ENCODE data around the gene LILRA5. TPM values are rescaled to one million over a fixed set of nuclear protein-coding genes. Genes with fewer than 3 reads are reported as not detected.

The LILRA5 gene
- total and polyA plus RNA-seq, 2 of the 8 experiments (the other 6 are each of a cell fraction or from before 2014, with no cell fraction given), result not detected

- TF ChIP-seq CHD7 (IDR thresholded peaks at IDR 0.05; ENCODE audit: insufficient replicate concordance, low read length), result no peak
- TF ChIP-seq USF2 (IDR thresholded peaks at IDR 0.05; ENCODE audit: low read length), result no peak
- no peak for TF ChIP-seq YY1 (IDR thresholded peaks at IDR 0.05; ENCODE audit: low read depth, low read length)
- TF ChIP-seq NRF1 (IDR thresholded peaks at IDR 0.05; ENCODE audit: low read depth, low read length), result no peak
- TF ChIP-seq SIX5 (IDR thresholded peaks at IDR 0.05; ENCODE audit: low read depth, low read length), result no peak
- no peak for TF ChIP-seq ASH2L (IDR thresholded peaks at IDR 0.05; ENCODE audit: low read length)
- no peak for TF ChIP-seq TAF7 (optimal IDR thresholded peaks at IDR 0.05; ENCODE audit: borderline replicate concordance, low read depth, low read length)
- no peak for TF ChIP-seq TBP (IDR thresholded peaks at IDR 0.05; ENCODE audit: low read depth, low read length)
- TF ChIP-seq TCF12 (IDR thresholded peaks at IDR 0.05; ENCODE audit: low read depth, low read length), result no peak
- TF ChIP-seq BACH1 (IDR thresholded peaks at IDR 0.05; ENCODE audit: low read length), result no peak
Observed at GRCh38 chr19:54298357-54299125, 14.4 kb downstream of the LILRA5 start (continued).

All from H1 (cell line).